Neural crest cell (in vitro differentiated cells): ENCODE measurements around the gene NDUFA1. TPM values are rescaled to one million over a fixed set of nuclear protein-coding genes. Genes with fewer than 3 reads are reported as not detected.
A peak's percentile ranks its signal among the peaks of the same experiment; 100 is the strongest.
"Not testable (repeated sequence)": the region's sequence is repeated elsewhere in the genome, so short reads cannot be mapped to it uniquely, and the experiment has no call there.

Source experiments
- DNase-seq: peaks from one replicate; pipeline ENCODE4 v3.0.0; 2021; ENCODE audit warnings: low read depth, mixed read lengths, low spot score
- H3K27ac Mint-ChIP-seq: one replicate; pipeline ENCODE4 v1.8.0; 2021; ENCODE audit warnings: mild to moderate bottlenecking, mixed read lengths; ENCODE audit not compliant: unreplicated experiment
- H3K27me3 Mint-ChIP-seq: 2 replicates; pipeline ENCODE4 v1.8.0; 2021; ENCODE audit warnings: low read depth, mild to moderate bottlenecking, mixed read lengths
- H3K36me3 Mint-ChIP-seq: 2 replicates; pipeline ENCODE4 v1.8.0; 2021; ENCODE audit warnings: low read depth, mild to moderate bottlenecking, mixed read lengths
- H3K4me1 Mint-ChIP-seq: 2 replicates; pipeline ENCODE4 v1.8.0; 2021; ENCODE audit warnings: mixed read lengths
- H3K4me3 Mint-ChIP-seq: one replicate; pipeline ENCODE4 v1.8.0; 2021; ENCODE audit warnings: mild to moderate bottlenecking, mixed read lengths
- H3K9me3 Mint-ChIP-seq: 2 replicates; pipeline ENCODE4 v1.8.0; 2021; ENCODE audit warnings: mixed read lengths
- long read RNA-seq: library from polyadenylated mRNA; unstranded; transcript quantifications from one replicate; pipeline ENCODE4 v2.0.0, GENCODE V29; 2020
- total RNA-seq: library from RNA; stranded (reverse); gene quantifications from 2 replicates; pipeline ENCODE4 v1.2.1, GENCODE V29; 2021
- TF ChIP-seq, protein P1 (sequence below): fragments of 200-600 bp; sonication (generic); conservative IDR thresholded peaks from 2 replicates; pipeline ENCODE4 v1.5.0; 2021; ENCODE audit warnings: antibody characterized with exemption, mild to moderate bottlenecking

Gene NDUFA1
- 62.0 and 65.6 TPM in 2 replicates for total RNA-seq
- long read RNA-seq, transcript NDUFA1-201 (3 exons, 766 nt): major isoform, 20 of 22 reads
- long read RNA-seq, partial matches to known transcripts: 2 of 22 reads
- long read RNA-seq, other reads (novel, unspliced or antisense): 0 of 22 reads

DNA sequence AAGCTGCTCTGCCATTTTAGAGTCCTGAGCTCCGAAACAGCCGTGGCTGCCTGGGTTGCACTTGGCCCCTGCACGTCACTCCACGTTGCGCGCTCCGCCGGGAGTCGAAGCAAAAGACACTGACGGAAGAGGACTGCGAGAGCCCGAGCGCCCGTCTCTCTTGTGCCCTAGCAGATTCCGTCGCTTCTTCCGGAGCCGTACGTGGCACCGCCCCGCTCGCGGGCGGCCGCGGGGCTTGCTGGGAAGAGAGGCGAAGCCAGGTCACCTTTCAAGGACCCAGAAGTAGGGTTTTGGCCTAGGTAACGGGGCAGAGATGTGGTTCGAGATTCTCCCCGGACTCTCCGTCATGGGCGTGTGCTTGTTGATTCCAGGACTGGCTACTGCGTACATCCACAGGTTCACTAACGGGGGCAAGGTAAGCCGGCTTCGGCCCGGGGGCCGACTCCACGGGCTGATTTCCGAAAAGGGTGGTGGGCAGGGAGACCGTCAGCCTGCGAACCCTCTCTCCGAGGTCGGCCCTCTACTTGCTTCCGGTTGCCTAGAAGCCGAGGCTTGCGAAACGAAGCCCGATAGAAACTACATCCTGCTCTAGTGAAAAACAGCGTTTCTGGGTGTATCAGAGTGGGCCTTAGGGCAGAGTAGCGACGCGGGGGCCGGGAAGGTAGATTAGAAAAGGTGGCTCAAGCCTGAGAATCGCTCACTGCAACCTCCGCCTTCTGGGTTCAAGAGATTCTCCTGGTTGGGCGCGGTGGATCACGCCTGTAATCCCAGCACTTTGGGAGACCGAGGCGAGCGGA, at the start of gene NDUFA1, which contains the start of gene RNF113A:
NDUFA1 (plus strand) TSS at position 234 of the 797 bp plus-strand sequence; CDS start at position 314, 80 bp downstream.
RNF113A (minus strand) TSS at position 135 of the 797 bp plus-strand sequence; CDS start at position 15, 120 bp downstream.
- Mint-ChIP-seq H3K27ac (peak within 1 kb of the TSS; percentile 98), H3K4me1 (peaks cover 19% of the 10 kb centered on the region), H3K4me3 (peak within 1 kb of the TSS; percentile 95), H3K27me3 (no peaks in the 10 kb centered on the region), H3K36me3 (peaks cover 5% of the 10 kb centered on the region), H3K9me3 (no peaks in the 10 kb centered on the region)
- DNase-seq: peak; percentile 58
- TF ChIP-seq, protein P1, sequence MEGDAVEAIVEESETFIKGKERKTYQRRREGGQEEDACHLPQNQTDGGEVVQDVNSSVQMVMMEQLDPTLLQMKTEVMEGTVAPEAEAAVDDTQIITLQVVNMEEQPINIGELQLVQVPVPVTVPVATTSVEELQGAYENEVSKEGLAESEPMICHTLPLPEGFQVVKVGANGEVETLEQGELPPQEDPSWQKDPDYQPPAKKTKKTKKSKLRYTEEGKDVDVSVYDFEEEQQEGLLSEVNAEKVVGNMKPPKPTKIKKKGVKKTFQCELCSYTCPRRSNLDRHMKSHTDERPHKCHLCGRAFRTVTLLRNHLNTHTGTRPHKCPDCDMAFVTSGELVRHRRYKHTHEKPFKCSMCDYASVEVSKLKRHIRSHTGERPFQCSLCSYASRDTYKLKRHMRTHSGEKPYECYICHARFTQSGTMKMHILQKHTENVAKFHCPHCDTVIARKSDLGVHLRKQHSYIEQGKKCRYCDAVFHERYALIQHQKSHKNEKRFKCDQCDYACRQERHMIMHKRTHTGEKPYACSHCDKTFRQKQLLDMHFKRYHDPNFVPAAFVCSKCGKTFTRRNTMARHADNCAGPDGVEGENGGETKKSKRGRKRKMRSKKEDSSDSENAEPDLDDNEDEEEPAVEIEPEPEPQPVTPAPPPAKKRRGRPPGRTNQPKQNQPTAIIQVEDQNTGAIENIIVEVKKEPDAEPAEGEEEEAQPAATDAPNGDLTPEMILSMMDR: no peak

DNA sequence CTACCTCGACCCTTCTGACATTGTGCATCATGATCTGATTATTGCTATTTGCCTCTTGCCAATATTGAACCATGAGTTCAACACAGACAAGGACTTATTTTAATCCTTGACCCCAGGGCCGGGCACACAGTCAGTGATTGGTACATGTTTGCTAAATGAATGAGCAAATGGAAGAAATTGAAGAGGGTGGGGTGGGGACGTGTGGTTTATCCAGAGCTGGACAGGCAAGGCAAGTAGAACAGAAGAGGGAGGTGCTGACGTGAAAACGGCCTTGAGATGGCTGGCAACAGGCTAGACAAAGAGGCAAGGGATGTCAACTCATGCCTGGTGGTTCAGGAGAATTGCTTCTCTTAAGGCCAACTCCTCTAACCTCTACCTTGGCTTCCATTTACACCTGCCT, 47.4 kb upstream of the NDUFA1 start:
- H3K27me3 Mint-ChIP-seq, H3K27ac Mint-ChIP-seq, H3K4me1 Mint-ChIP-seq, H3K36me3 Mint-ChIP-seq, H3K9me3 Mint-ChIP-seq, H3K4me3 Mint-ChIP-seq, DNase-seq: not testable (repeated sequence)

DNA sequence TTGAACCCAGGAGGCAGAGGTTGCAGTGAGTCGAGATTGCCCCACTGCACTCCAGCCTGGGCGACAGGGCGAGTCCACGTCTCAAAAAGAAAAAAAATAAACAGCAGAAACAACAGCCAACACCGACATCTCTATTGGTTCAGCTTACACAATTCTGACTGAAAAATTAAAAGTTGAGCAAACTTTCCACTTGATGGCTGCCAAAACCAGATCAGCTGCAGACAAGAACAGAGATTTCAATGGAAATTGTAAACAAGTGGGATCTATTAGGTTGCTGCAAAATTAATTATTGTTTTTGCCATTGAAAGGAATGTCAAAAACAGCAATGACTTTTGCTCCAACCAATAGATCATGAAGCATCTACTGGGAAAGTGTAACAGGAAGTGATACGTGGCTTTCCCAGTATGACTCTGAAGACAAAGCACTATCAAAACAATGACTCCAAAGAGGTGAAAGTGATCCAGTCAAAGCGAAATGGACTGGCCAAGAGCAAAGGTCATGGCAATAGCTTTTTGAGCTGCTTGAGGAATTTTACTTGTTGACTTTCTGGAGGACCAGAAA, 45.2 kb upstream of the NDUFA1 start:
- Mint-ChIP-seq H3K9me3 (peaks cover 4% of the 10 kb centered on the region), H3K36me3 (peaks cover 12% of the 10 kb centered on the region), H3K4me3 (no peak overlapping the region), H3K27me3 (no peaks in the 10 kb centered on the region), H3K4me1 (peaks cover 6% of the 10 kb centered on the region), H3K27ac (no peak overlapping the region)
- TF ChIP-seq, protein P1: no peak
- no peak for DNase-seq

DNA sequence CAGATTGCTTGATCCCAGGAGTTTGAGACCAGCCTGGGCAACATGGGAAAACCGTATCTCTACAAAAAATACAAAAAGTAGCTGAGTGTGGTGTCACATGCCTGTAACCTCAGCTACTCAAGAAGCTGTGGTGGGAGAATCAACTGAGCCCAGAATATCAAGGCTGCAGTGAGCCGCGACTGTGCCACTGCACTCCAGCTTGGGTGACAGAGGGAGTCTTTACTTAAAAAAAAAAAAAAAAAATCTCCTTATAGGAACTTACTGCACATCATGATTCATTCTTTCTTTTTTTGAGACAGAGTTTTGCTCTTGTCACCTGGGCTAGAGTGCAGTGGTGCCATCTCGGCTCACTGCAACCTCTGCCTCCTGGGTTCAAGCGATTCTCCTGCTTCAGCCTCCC, 43.2 kb upstream of the NDUFA1 start:
- peaks cover 6% of the 10 kb centered on the region for H3K4me1 Mint-ChIP-seq
- H3K4me3 Mint-ChIP-seq: no peak overlapping the region
- no peak overlapping the region for H3K27ac Mint-ChIP-seq
- DNase-seq: no peak
- H3K9me3 Mint-ChIP-seq: peaks cover 4% of the 10 kb centered on the region
- peaks cover 13% of the 10 kb centered on the region for H3K36me3 Mint-ChIP-seq
- H3K27me3 Mint-ChIP-seq: no peaks in the 10 kb centered on the region
- TF ChIP-seq, protein P1: no peak

DNA sequence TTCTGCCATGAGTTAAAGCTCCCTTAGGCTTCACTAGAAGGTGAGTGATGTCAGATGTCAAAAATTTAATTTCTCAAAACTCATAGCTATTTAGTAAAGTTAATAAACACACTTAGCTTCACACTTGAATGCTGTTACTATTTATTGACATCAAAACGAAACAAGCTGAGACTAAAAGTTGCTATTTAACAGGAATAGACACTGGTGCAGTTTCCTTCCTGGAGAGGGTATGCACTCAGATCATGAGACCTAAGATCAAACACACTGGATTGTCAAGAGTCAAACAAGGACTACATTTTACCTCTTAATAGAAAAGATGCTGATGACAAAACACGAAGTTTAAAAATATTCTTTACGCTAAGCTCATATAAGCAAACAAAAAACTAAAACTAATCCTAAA, 37.7 kb upstream of the NDUFA1 start:
- H3K4me1 Mint-ChIP-seq: no peaks in the 10 kb centered on the region
- H3K27me3 Mint-ChIP-seq: no peaks in the 10 kb centered on the region
- H3K4me3 Mint-ChIP-seq: no peak overlapping the region
- H3K27ac Mint-ChIP-seq: no peak overlapping the region
- TF ChIP-seq, protein P1: no peak
- DNase-seq: no peak
- peaks cover 6% of the 10 kb centered on the region for H3K9me3 Mint-ChIP-seq
- H3K36me3 Mint-ChIP-seq: peaks cover 25% of the 10 kb centered on the region
